Adrenal gland (tissue), 5 donors: ENCODE data around the gene SAFB2.

Experiments used
- CTCF ChIP-seq, 6 experiments: fragments of 450-650 bp in 4 of 6; fragments of 200-600 bp in 2 of 6; sonication (generic) in 1 of 6; IDR thresholded peaks; 1 replicate in 5 of 6; 2 replicates in 1 of 6; pipeline versions ENCODE4 v1.5.1 to v1.8.0; 2016 to 2021; ENCODE audit warnings: antibody characterized with exemption in 6 of 6, mild to moderate bottlenecking in 2 of 6, moderate library complexity in 1 of 6
- POLR2A ChIP-seq, 2 donors: fragments of 450-650 bp; IDR thresholded peaks; one replicate each; pipeline ENCODE4 v1.6.1; 2017; ENCODE audit warnings: antibody characterized with exemption in 2 of 2, mild to moderate bottlenecking in 2 of 2, moderate library complexity in 1 of 2
- donor health status: DM: no; HTN: no; CAD: no.

- TF ChIP-seq CTCF (IDR thresholded peaks at IDR 0.05) (no peak), POLR2A (IDR thresholded peaks at IDR 0.05) (no peak)
These were observed 68.7 kb downstream of the SAFB2 start for GRCh38 chr19:5553892-5554291.
